ENCODE data around the gene XPC.

DNA sequence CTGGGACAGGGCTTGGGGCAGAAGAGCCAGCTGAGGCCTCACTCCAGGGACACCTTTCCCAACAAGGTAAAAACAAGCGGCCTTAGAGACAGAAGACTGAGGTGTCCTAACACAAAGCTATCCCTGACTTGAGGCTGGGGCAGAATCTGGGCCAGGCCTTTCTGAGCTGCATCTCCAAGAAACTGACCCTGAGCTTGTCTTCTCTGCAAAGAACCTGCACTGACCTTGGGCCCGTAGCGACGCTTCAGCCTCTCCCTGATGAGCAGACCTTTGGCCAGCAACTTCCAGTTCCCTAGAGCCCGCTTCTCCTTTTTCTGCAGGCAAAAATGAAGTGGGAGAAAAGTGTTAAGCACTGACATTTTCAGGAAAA lies 31.4 kb downstream of the XPC start:
- no peak for TF ChIP-seq TARDBP (IDR thresholded peaks at IDR 0.05)
- no peak for TF ChIP-seq FOXM1 (IDR thresholded peaks at IDR 0.05; ENCODE audit: borderline replicate concordance)
- TF ChIP-seq SP1 (IDR thresholded peaks at IDR 0.05): no peak
- TF ChIP-seq BHLHE40 (IDR thresholded peaks at IDR 0.05; ENCODE audit: borderline replicate concordance): no peak
- TF ChIP-seq L3MBTL2 (conservative IDR thresholded peaks at IDR 0.05): no peak

Data from HEK293T (cell line).